NT2/D1 (cell line): ENCODE results near the gene PPT1.
A peak's percentile ranks its signal among the peaks of the same experiment; 100 is the strongest.

Experiments
- DNase-seq: peaks from one replicate; pipeline ENCODE4 v3.0.0-alpha.2; 2011; ENCODE audit warnings: low read depth, low spot score
- H3K27me3 ChIP-seq: 2 replicates; pipeline ENCODE4 v1.6.0; 2011; ENCODE audit warnings: mild to moderate bottlenecking; ENCODE audit not compliant: insufficient read length, insufficient read depth
- H3K36me3 ChIP-seq: 2 replicates; pipeline ENCODE4 v1.6.1; 2011; ENCODE audit warnings: mild to moderate bottlenecking, low read length, mixed read lengths; ENCODE audit not compliant: insufficient read depth, insufficient read length
- H3K4me1 ChIP-seq: 2 replicates; pipeline ENCODE4 v1.5.1; 2011; ENCODE audit not compliant: insufficient read depth, insufficient read length
- H3K4me3 ChIP-seq: 2 replicates; pipeline ENCODE4 v1.5.1; 2011; ENCODE audit warnings: low read depth; ENCODE audit not compliant: insufficient read length
- H3K9ac ChIP-seq: 2 replicates; pipeline ENCODE4 v1.6.0; 2011; ENCODE audit warnings: low read depth; ENCODE audit not compliant: insufficient read length
- H3K9me3 ChIP-seq: 2 replicates; pipeline ENCODE4 v1.5.1; 2011; ENCODE audit warnings: mild to moderate bottlenecking, low read length; ENCODE audit not compliant: insufficient read depth
- SUZ12 ChIP-seq: IDR thresholded peaks from 2 replicates; pipeline ENCODE4 v1.6.1; 2011; ENCODE audit not compliant: insufficient read length, insufficient read depth; ENCODE audit errors: extremely low read depth
- YY1 ChIP-seq: IDR thresholded peaks from 2 replicates; pipeline ENCODE4 v1.6.1; 2011; ENCODE audit not compliant: insufficient read length, insufficient read depth
- ZNF274 ChIP-seq: IDR thresholded peaks from 2 replicates; pipeline ENCODE4 v1.6.1; 2011; ENCODE audit warnings: mild to moderate bottlenecking, low read depth, low read length

PPT1 gene

GRCh38 chr1:40034869-40035268 lies 62.2 kb downstream of the PPT1 start:
- Histone ChIP-seq H3K4me1 (no peaks in the 10 kb centered on the region), H3K36me3 (no peaks in the 10 kb centered on the region), H3K9ac (no peak overlapping the region), H3K9me3 (no peaks in the 10 kb centered on the region), H3K4me3 (no peak overlapping the region), H3K27me3 (no peaks in the 10 kb centered on the region)
- no peak for DNase-seq
- no peak for TF ChIP-seq ZNF274
- TF ChIP-seq YY1 = no peak
- TF ChIP-seq SUZ12 = no peak

DNA sequence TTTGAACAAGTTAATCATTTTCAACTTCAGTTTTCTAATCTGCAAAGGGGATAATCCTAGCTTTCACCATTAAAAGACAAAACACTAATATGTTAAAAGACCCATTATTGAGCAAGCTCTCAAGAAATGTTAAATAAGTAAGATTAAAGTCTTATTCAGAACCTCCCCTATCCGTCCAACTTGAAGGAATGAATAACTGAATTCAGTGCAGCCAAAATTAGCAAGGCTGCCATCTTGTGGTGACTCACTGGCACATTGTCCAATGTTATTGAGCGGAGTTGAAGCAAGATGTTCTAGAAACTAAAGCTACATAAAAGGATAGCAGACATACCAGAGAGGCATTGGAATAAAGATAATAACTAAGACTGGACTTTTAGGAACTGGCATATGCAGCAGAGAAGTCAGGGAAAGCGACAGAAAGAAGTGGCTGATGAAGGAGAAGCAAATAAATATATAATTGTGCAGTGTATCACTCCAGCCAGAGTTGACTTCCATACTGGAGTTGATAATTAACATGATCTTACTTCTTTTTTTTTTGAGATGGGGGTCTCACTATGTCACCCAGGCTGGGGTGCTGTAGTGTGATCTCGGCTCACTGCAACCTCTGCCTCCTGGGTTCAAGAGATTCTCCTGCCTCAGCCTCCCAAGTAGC lies 64.7 kb downstream of the PPT1 start:
- no peak overlapping the region for H3K4me3 ChIP-seq
- peaks cover 4% of the 10 kb centered on the region for H3K27me3 ChIP-seq
- H3K9ac ChIP-seq = no peak overlapping the region
- no peak for TF ChIP-seq YY1
- TF ChIP-seq ZNF274 = no peak
- no peak for TF ChIP-seq SUZ12
- DNase-seq = peak; percentile 59
- no peaks in the 10 kb centered on the region for H3K9me3 ChIP-seq
- H3K36me3 ChIP-seq = no peaks in the 10 kb centered on the region
- H3K4me1 ChIP-seq = no peaks in the 10 kb centered on the region

DNA sequence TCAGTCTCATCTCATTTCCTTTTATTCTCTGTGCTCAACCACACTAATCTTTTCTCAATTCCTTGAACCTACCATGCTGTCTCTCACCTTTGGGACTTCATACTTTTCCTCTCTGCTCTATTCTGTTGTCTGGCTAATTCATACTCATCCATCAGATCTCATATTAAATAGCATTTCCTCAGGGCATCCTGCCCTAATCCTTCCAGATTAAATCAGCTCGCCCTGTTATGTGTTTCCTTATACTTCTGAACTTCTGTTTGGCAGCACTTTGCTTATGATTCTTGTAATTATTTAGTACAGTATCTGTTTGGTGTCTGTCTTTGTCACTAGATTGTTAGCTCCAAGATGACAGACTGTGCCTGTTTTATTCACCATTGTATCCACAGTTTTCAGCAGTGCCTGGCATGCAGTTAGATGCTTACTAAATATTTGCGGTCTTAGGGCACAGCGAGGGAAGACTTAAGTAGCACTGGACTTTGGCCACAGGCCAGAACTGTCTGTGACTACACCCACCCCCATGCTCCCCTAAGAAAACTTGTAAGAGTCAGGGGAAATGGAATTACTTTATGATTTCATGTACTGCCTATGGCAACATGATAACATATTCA lies 66.4 kb downstream of the PPT1 start:
- H3K9ac ChIP-seq = no peak overlapping the region
- TF ChIP-seq ZNF274 = no peak
- TF ChIP-seq YY1 = no peak
- TF ChIP-seq SUZ12 = no peak
- no peak for DNase-seq
- peaks cover 14% of the 10 kb centered on the region for H3K9me3 ChIP-seq
- H3K36me3 ChIP-seq = no peaks in the 10 kb centered on the region
- H3K27me3 ChIP-seq = peaks cover 4% of the 10 kb centered on the region
- no peak overlapping the region for H3K4me3 ChIP-seq
- H3K4me1 ChIP-seq = no peaks in the 10 kb centered on the region

- H3K9ac ChIP-seq = no peak overlapping the region
- no peaks in the 10 kb centered on the region for H3K4me1 ChIP-seq
- no peaks in the 10 kb centered on the region for H3K36me3 ChIP-seq
- no peak for DNase-seq
- TF ChIP-seq SUZ12 (no peak), YY1 (no peak), ZNF274 (no peak)
- peaks cover 16% of the 10 kb centered on the region for H3K9me3 ChIP-seq
- H3K4me3 ChIP-seq = no peak overlapping the region
- H3K27me3 ChIP-seq = peaks cover 4% of the 10 kb centered on the region
These were observed 67.4 kb downstream of the PPT1 start for GRCh38 chr1:40029608-40030007.

DNA sequence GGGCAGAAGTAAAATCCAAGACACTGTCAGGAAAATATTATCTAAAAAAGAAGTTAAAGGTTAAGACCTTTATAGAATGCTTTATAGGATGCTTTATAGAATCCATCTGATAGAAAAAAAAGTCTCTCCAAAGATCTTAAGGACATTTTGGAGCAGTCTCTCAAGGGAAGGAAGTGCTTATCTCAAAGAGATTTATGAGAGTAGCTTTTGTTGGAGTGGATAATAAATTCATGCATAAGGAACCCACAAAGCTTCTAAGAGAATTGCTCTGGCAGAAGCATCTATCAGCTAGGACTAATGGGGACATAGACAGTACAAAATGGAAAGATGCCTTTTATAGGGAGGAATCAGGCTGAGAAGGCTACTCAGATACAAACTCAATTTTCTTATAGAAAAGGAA lies 69.4 kb downstream of the PPT1 start:
- Histone ChIP-seq H3K9me3 (peaks cover 16% of the 10 kb centered on the region), H3K4me3 (no peak overlapping the region), H3K27me3 (peaks cover 4% of the 10 kb centered on the region), H3K36me3 (no peaks in the 10 kb centered on the region), H3K9ac (no peak overlapping the region), H3K4me1 (no peaks in the 10 kb centered on the region)
- DNase-seq = no peak
- no peak for TF ChIP-seq SUZ12

DNA sequence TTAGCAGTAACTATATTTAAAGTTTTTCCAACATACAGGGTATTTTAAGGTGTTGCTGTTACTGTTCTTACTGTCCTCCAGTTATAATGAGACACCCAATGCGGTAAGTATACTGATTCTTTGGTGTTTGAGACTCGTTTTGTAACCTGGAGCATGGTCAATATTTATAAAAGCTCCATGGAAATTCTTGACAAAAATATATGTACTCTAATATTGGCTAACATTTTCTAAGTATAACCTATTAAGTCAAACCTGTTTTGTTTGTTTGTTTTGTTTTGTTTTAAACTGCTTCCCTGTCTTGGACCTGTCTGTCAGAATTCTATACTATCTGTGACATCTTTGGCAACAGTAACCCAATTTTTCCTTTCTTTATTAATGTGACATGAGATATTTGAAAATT lies 72.4 kb downstream of the PPT1 start:
- Histone ChIP-seq H3K4me3 (no peak overlapping the region), H3K9me3 (peaks cover 16% of the 10 kb centered on the region), H3K4me1 (peaks cover 2% of the 10 kb centered on the region), H3K36me3 (no peaks in the 10 kb centered on the region), H3K27me3 (peaks cover 4% of the 10 kb centered on the region), H3K9ac (no peak overlapping the region)
- TF ChIP-seq ZNF274 (no peak), SUZ12 (no peak), YY1 (no peak)
- no peak for DNase-seq

GRCh38 chr1:40023379-40023944 lies 73.6 kb downstream of the PPT1 start:
- Histone ChIP-seq H3K4me1 (peaks cover 2% of the 10 kb centered on the region), H3K27me3 (peaks cover 4% of the 10 kb centered on the region), H3K9me3 (peaks cover 16% of the 10 kb centered on the region), H3K36me3 (no peaks in the 10 kb centered on the region), H3K4me3 (no peak overlapping the region), H3K9ac (no peak overlapping the region)
- DNase-seq = no peak
- no peak for TF ChIP-seq SUZ12
- TF ChIP-seq YY1 = no peak
- TF ChIP-seq ZNF274 = no peak
